IPS-18a (cell line): ENCODE data around the gene INTU.
"Not testable (repeated sequence)": the region's sequence is repeated elsewhere in the genome, so short reads cannot be mapped to it uniquely, and the experiment has no call there.

Experiments used
- H3K27ac ChIP-seq: one replicate; pipeline ENCODE4 v1.5.1; 2013; ENCODE audit warnings: low read length
- H3K27me3 ChIP-seq: one replicate; pipeline ENCODE4 v1.6.1; 2013; ENCODE audit warnings: mild to moderate bottlenecking, low read length; ENCODE audit not compliant: control insufficient read depth, insufficient read depth
- H3K36me3 ChIP-seq: one replicate; pipeline ENCODE4 v1.6.1; 2013; ENCODE audit warnings: low read depth, low read length; ENCODE audit not compliant: control insufficient read depth
- H3K4me1 ChIP-seq: one replicate; pipeline ENCODE4 v1.6.1; 2013; ENCODE audit warnings: low read depth, low read length; ENCODE audit not compliant: control insufficient read depth
- H3K4me3 ChIP-seq: one replicate; pipeline ENCODE4 v1.5.1; 2013; ENCODE audit warnings: low read length
- H3K9ac ChIP-seq: one replicate; pipeline ENCODE4 v1.6.1; 2013; ENCODE audit warnings: mild to moderate bottlenecking, low read length, moderate library complexity
- H3K9me3 ChIP-seq: one replicate; pipeline ENCODE4 v1.6.1; 2013; ENCODE audit warnings: low read depth, low read length; ENCODE audit not compliant: control insufficient read depth

Gene INTU

GRCh38 chr4:127648061-127648460 is 15.3 kb downstream of the INTU start:
- no peaks in the 10 kb centered on the region for H3K4me1 ChIP-seq
- H3K27me3 ChIP-seq = no peaks in the 10 kb centered on the region
- no peak overlapping the region for H3K4me3 ChIP-seq
- H3K36me3 ChIP-seq = peaks cover 12% of the 10 kb centered on the region
- H3K9me3 ChIP-seq = no peaks in the 10 kb centered on the region
- no peak overlapping the region for H3K27ac ChIP-seq
- H3K9ac ChIP-seq = no peak overlapping the region

GRCh38 chr4:127655590-127655989 is 22.8 kb downstream of the INTU start:
- not testable (repeated sequence) for H3K36me3 ChIP-seq, H3K9me3 ChIP-seq, H3K4me1 ChIP-seq, H3K27me3 ChIP-seq, H3K9ac ChIP-seq, H3K4me3 ChIP-seq, H3K27ac ChIP-seq

GRCh38 chr4:127656047-127656680 is 23.4 kb downstream of the INTU start:
- Histone ChIP-seq H3K4me1 (no peaks in the 10 kb centered on the region), H3K4me3 (no peak overlapping the region), H3K9ac (no peak overlapping the region), H3K27me3 (no peaks in the 10 kb centered on the region), H3K27ac (no peak overlapping the region), H3K9me3 (no peaks in the 10 kb centered on the region), H3K36me3 (no peaks in the 10 kb centered on the region)

DNA sequence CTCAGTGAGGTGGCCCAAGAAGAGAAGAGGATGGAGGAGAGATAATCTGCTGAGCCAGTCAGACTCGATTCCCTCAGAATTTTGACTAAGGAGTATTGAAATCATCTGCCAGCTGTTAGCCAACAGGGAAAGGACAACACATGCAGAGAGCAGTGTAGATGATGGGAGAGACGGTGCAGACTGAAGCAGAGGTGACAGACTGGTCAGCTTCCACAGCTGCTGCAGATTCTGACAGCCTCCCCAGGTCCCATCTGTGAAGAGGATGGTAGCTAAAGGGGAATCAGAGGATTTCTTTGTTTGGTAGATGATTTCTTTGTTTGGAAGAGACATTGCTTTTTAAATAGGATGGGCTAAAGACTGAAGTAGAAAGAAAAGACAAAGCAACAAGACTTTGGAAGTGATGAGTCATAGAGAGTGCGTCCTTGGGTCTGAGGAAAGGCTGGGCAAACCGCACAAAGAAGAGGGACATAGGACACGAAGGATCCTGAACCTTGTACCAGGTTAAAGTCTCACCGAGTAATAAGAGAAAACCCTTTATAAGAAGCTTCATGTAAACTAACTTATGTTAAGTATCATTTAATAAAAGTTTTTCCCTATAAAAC is 27.6 kb downstream of the INTU start:
- Histone ChIP-seq H3K9me3 (no peaks in the 10 kb centered on the region), H3K36me3 (peaks cover 3% of the 10 kb centered on the region), H3K9ac (no peak overlapping the region), H3K27me3 (no peaks in the 10 kb centered on the region), H3K4me3 (no peak overlapping the region), H3K4me1 (no peaks in the 10 kb centered on the region), H3K27ac (no peak overlapping the region)

DNA sequence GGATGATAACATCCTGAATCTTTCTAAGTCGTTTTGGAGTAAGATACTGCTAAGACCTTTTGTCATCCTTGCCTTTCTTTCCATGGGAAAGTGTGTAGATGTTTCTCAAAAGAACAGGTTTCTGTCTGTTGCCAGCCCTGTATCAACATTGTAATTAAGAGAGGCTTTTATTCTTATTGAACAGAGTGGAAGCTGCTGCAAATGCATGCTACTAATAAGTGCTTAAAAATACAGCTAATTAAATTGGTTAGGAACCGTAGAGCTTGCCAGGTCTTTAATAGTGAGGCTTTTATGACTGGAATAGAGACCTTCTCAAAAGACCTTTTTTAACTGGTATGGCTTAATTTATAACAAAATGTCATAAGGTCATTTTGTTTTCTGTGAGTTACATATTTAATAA is 34.4 kb downstream of the INTU start:
- H3K27me3 ChIP-seq = no peaks in the 10 kb centered on the region
- no peak overlapping the region for H3K27ac ChIP-seq
- H3K4me1 ChIP-seq = peaks cover 13% of the 10 kb centered on the region
- H3K9ac ChIP-seq = no peak overlapping the region
- H3K36me3 ChIP-seq = peaks cover 3% of the 10 kb centered on the region
- H3K4me3 ChIP-seq = no peak overlapping the region
- no peaks in the 10 kb centered on the region for H3K9me3 ChIP-seq

GRCh38 chr4:127667772-127668171 is 35.0 kb downstream of the INTU start:
- H3K9me3 ChIP-seq = no peaks in the 10 kb centered on the region
- peaks cover 16% of the 10 kb centered on the region for H3K4me1 ChIP-seq
- no peak overlapping the region for H3K9ac ChIP-seq
- no peaks in the 10 kb centered on the region for H3K27me3 ChIP-seq
- H3K27ac ChIP-seq = no peak overlapping the region
- H3K4me3 ChIP-seq = no peak overlapping the region
- H3K36me3 ChIP-seq = peaks cover 3% of the 10 kb centered on the region

DNA sequence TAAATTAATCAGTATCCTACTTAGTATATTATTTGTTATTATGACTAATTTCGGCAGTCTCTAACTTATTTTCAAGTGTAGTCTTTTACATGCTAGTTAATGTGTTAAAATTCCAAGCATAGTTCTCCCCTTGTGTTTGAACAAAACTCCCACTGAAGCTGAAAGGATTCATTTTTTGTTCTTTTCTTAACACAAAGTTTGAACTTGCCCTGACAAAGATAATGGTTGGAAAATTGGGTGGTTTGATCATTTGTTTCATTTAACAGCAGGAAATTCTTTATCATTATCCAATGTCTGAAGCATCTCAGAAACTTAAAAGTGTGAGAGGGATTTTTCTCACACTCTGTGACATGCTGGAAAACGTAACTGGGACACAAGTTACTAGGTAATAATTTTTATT is 36.0 kb downstream of the INTU start:
- no peaks in the 10 kb centered on the region for H3K36me3 ChIP-seq
- H3K27ac ChIP-seq = no peak overlapping the region
- H3K27me3 ChIP-seq = no peaks in the 10 kb centered on the region
- H3K9ac ChIP-seq = no peak overlapping the region
- H3K4me3 ChIP-seq = no peak overlapping the region
- no peaks in the 10 kb centered on the region for H3K9me3 ChIP-seq
- peaks cover 16% of the 10 kb centered on the region for H3K4me1 ChIP-seq

GRCh38 chr4:127669691-127670090 is 36.9 kb downstream of the INTU start:
- Histone ChIP-seq H3K27me3 (no peaks in the 10 kb centered on the region), H3K9me3 (no peaks in the 10 kb centered on the region), H3K36me3 (no peaks in the 10 kb centered on the region), H3K9ac (no peak overlapping the region), H3K4me1 (peaks cover 16% of the 10 kb centered on the region), H3K27ac (no peak overlapping the region), H3K4me3 (no peak overlapping the region)

- Histone ChIP-seq H3K9ac (no peak overlapping the region), H3K4me3 (no peak overlapping the region), H3K4me1 (peaks cover 16% of the 10 kb centered on the region), H3K9me3 (no peaks in the 10 kb centered on the region), H3K27me3 (no peaks in the 10 kb centered on the region), H3K36me3 (no peaks in the 10 kb centered on the region), H3K27ac (no peak overlapping the region)
Measured at GRCh38 chr4:127672111-127672510, 39.4 kb downstream of the INTU start.

GRCh38 chr4:127685292-127685691 is 52.5 kb downstream of the INTU start:
- no peaks in the 10 kb centered on the region for H3K9me3 ChIP-seq
- H3K27ac ChIP-seq = no peak overlapping the region
- no peaks in the 10 kb centered on the region for H3K4me1 ChIP-seq
- peaks cover 9% of the 10 kb centered on the region for H3K36me3 ChIP-seq
- no peaks in the 10 kb centered on the region for H3K27me3 ChIP-seq
- no peak overlapping the region for H3K9ac ChIP-seq
- H3K4me3 ChIP-seq = no peak overlapping the region

- Histone ChIP-seq H3K9ac (no peak overlapping the region), H3K27ac (no peak overlapping the region), H3K4me3 (no peak overlapping the region), H3K36me3 (peaks cover 9% of the 10 kb centered on the region), H3K9me3 (no peaks in the 10 kb centered on the region), H3K4me1 (no peaks in the 10 kb centered on the region), H3K27me3 (no peaks in the 10 kb centered on the region)
Measured at GRCh38 chr4:127686658-127687057, 53.9 kb downstream of the INTU start.

- H3K27ac ChIP-seq = no peak overlapping the region
- no peak overlapping the region for H3K4me3 ChIP-seq
- no peaks in the 10 kb centered on the region for H3K4me1 ChIP-seq
- H3K27me3 ChIP-seq = no peaks in the 10 kb centered on the region
- no peaks in the 10 kb centered on the region for H3K9me3 ChIP-seq
- no peak overlapping the region for H3K9ac ChIP-seq
- peaks cover 9% of the 10 kb centered on the region for H3K36me3 ChIP-seq
Measured at GRCh38 chr4:127687580-127687979, 54.8 kb downstream of the INTU start.
